Osteocyte (in vitro differentiated cells): ENCODE measurements around the gene CROCC2. TPM values are rescaled to one million over a fixed set of nuclear protein-coding genes. Genes with fewer than 3 reads are reported as not detected.
A peak's percentile ranks its signal among the peaks of the same experiment; 100 is the strongest.

Experiments used
- DNase-seq: peaks from one replicate; pipeline ENCODE4 v3.0.0; 2021; ENCODE audit warnings: mixed read lengths; ENCODE audit not compliant: unreplicated experiment; ENCODE audit errors: extremely low spot score
- H3K27ac Mint-ChIP-seq: one replicate; pipeline ENCODE4 v1.8.0; 2021; ENCODE audit warnings: mild to moderate bottlenecking, mixed read lengths; ENCODE audit not compliant: unreplicated experiment
- H3K27me3 Mint-ChIP-seq: one replicate; pipeline ENCODE4 v1.8.0; 2021; ENCODE audit warnings: mixed read lengths; ENCODE audit not compliant: unreplicated experiment
- H3K36me3 Mint-ChIP-seq: one replicate; pipeline ENCODE4 v1.8.0; 2021; ENCODE audit warnings: mixed read lengths; ENCODE audit not compliant: unreplicated experiment
- H3K4me1 Mint-ChIP-seq: one replicate; pipeline ENCODE4 v1.8.0; 2021; ENCODE audit warnings: mixed read lengths; ENCODE audit not compliant: unreplicated experiment
- H3K4me3 Mint-ChIP-seq: one replicate; pipeline ENCODE4 v1.8.0; 2021; ENCODE audit warnings: mild to moderate bottlenecking, moderate library complexity, mixed read lengths; ENCODE audit not compliant: unreplicated experiment
- H3K9me3 Mint-ChIP-seq: one replicate; pipeline ENCODE4 v1.8.0; 2021; ENCODE audit warnings: mixed read lengths; ENCODE audit not compliant: unreplicated experiment
- total RNA-seq: library from RNA; stranded (reverse); gene quantifications from 2 replicates; pipeline ENCODE4 v1.2.1, GENCODE V29; 2021
- TF ChIP-seq, protein P1 (sequence below): fragments of 200-600 bp; sonication (generic); IDR thresholded peaks from 2 replicates; pipeline ENCODE4 v1.5.0; 2021; ENCODE audit warnings: antibody characterized with exemption, mild to moderate bottlenecking, moderate library complexity

CROCC2 gene
- total RNA-seq, 1 donor from 2014 or later, result not detected

DNA sequence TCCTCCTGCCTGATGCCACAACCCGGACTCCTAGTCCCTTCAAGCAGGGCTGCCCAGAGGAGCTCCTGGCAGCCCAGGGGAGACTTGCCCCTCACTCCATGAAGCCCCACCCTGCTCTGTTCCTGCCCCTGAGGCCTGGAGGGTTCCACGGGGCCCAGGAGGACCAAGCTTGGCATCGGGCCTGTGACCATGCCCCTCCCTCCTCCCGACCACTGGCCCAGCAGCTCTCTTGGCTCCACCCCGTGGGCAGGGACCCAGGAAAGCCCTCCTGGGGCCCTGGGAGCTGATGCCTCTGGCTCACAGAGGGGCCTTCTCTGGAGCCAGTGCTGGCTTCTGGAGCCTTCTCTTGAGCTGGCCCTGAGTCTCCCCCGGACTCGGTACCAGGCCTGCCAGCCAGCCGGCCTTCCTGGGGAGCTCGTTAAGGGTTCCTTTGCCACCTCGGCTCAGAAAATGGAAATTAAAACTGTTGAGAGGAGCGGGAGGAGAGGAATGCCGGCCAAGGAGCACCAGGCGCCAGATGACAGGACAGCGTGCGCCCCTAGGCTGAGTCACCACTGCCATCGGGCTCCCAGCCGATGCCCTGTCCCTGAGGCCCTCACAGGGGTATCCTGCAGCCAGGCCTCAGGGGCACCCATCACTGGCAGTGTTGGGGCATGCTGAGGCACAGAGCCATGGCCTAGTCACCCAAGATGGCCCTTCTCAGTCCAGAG lies 51.7 kb downstream of the CROCC2 start:
- TF ChIP-seq, protein P1, sequence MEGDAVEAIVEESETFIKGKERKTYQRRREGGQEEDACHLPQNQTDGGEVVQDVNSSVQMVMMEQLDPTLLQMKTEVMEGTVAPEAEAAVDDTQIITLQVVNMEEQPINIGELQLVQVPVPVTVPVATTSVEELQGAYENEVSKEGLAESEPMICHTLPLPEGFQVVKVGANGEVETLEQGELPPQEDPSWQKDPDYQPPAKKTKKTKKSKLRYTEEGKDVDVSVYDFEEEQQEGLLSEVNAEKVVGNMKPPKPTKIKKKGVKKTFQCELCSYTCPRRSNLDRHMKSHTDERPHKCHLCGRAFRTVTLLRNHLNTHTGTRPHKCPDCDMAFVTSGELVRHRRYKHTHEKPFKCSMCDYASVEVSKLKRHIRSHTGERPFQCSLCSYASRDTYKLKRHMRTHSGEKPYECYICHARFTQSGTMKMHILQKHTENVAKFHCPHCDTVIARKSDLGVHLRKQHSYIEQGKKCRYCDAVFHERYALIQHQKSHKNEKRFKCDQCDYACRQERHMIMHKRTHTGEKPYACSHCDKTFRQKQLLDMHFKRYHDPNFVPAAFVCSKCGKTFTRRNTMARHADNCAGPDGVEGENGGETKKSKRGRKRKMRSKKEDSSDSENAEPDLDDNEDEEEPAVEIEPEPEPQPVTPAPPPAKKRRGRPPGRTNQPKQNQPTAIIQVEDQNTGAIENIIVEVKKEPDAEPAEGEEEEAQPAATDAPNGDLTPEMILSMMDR, result no peak
- no peaks in the 10 kb centered on the region for H3K36me3 Mint-ChIP-seq
- H3K27ac Mint-ChIP-seq, result no peak overlapping the region
- no peaks in the 10 kb centered on the region for H3K9me3 Mint-ChIP-seq
- peaks cover 26% of the 10 kb centered on the region for H3K27me3 Mint-ChIP-seq
- H3K4me3 Mint-ChIP-seq, result no peak overlapping the region
- peaks cover 20% of the 10 kb centered on the region for H3K4me1 Mint-ChIP-seq
- DNase-seq, result peak; percentile 79

- TF ChIP-seq, protein P1, result no peak
- peak; percentile 80 for DNase-seq
- H3K27me3 Mint-ChIP-seq, result peaks cover 23% of the 10 kb centered on the region
- H3K9me3 Mint-ChIP-seq, result no peaks in the 10 kb centered on the region
- no peak overlapping the region for H3K27ac Mint-ChIP-seq
- no peak overlapping the region for H3K4me3 Mint-ChIP-seq
- no peaks in the 10 kb centered on the region for H3K36me3 Mint-ChIP-seq
- peaks cover 20% of the 10 kb centered on the region for H3K4me1 Mint-ChIP-seq
These were observed 52.5 kb downstream of the CROCC2 start for GRCh38 chr2:240958366-240959213.

GRCh38 chr2:240959214-240959940 lies 53.2 kb downstream of the CROCC2 start:
- Mint-ChIP-seq H3K36me3 (no peaks in the 10 kb centered on the region), H3K27ac (no peak overlapping the region), H3K4me3 (no peak overlapping the region), H3K4me1 (peaks cover 20% of the 10 kb centered on the region), H3K27me3 (peaks cover 15% of the 10 kb centered on the region), H3K9me3 (no peaks in the 10 kb centered on the region)
- TF ChIP-seq, protein P1, result no peak
- peak; percentile 78 for DNase-seq

- Mint-ChIP-seq H3K27me3 (peaks cover 10% of the 10 kb centered on the region), H3K4me3 (no peak overlapping the region), H3K36me3 (no peaks in the 10 kb centered on the region), H3K27ac (no peak overlapping the region), H3K9me3 (no peaks in the 10 kb centered on the region), H3K4me1 (peaks cover 20% of the 10 kb centered on the region)
- TF ChIP-seq, protein P1, result no peak
- peak; percentile 74 for DNase-seq
These were observed 53.8 kb downstream of the CROCC2 start for GRCh38 chr2:240959941-240960308.
